GM10248 (cell line): Measurements from ENCODE around the gene EPHB1.

Experiments
- CTCF ChIA-PET: fragments of 300-600 bp; sonication (Branson Sonifier 250); formaldehyde crosslinking; extraction: SDS; loops from one replicate; lab custom pipeline; 2021; ENCODE audit warnings: antibody characterized with exemption; lab: Yijun Ruan, JAX
- POLR2A ChIA-PET: fragments of 350-650 bp; sonication (Branson Sonifier 250); formaldehyde crosslinking; extraction: SDS; loops from one replicate; lab custom pipeline; 2020; ENCODE audit warnings: antibody characterized with exemption; lab: Yijun Ruan, JAX
- DNase-seq: peaks from one replicate; pipeline ENCODE4 v3.0.0; 2012; ENCODE audit errors: extremely low spot score
- TF ChIP-seq, protein P1 (sequence below): IDR thresholded peaks from 2 replicates; pipeline ENCODE4 v1.5.1; 2012; ENCODE audit warnings: mild to moderate bottlenecking, low read depth; ENCODE audit errors: extremely low read depth, missing control alignments, control extremely low read depth

EPHB1 gene

DNA sequence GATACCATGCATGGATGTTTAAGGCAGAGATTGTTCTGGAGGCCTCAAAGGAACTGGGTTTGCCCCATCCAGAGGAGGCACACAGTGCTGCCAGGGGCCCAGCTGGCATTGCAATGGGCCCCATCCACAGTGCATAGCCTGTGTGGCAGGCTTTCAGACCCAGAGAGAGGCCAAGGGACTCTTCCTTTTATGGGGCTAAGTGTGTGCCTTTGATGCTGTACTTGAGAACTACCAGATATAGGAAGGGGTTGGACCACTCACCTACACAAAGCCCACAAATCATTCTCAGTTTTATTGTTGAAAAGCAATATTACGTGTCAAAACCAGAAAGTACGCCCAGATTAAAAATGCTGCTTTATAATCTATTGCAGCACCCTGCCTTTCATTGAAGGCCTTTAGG lies 134.9 kb downstream of the EPHB1 start:
- DNase-seq = no peak
- TF ChIP-seq, protein P1, sequence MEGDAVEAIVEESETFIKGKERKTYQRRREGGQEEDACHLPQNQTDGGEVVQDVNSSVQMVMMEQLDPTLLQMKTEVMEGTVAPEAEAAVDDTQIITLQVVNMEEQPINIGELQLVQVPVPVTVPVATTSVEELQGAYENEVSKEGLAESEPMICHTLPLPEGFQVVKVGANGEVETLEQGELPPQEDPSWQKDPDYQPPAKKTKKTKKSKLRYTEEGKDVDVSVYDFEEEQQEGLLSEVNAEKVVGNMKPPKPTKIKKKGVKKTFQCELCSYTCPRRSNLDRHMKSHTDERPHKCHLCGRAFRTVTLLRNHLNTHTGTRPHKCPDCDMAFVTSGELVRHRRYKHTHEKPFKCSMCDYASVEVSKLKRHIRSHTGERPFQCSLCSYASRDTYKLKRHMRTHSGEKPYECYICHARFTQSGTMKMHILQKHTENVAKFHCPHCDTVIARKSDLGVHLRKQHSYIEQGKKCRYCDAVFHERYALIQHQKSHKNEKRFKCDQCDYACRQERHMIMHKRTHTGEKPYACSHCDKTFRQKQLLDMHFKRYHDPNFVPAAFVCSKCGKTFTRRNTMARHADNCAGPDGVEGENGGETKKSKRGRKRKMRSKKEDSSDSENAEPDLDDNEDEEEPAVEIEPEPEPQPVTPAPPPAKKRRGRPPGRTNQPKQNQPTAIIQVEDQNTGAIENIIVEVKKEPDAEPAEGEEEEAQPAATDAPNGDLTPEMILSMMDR = no peak
- ChIA-PET CTCF (no interaction called here), POLR2A (interaction anchor here (0.5 kb wide), 1 partner anchor 80 kb away, joined by 3 read pairs; no protein-coding TSS in a partner anchor)

DNA sequence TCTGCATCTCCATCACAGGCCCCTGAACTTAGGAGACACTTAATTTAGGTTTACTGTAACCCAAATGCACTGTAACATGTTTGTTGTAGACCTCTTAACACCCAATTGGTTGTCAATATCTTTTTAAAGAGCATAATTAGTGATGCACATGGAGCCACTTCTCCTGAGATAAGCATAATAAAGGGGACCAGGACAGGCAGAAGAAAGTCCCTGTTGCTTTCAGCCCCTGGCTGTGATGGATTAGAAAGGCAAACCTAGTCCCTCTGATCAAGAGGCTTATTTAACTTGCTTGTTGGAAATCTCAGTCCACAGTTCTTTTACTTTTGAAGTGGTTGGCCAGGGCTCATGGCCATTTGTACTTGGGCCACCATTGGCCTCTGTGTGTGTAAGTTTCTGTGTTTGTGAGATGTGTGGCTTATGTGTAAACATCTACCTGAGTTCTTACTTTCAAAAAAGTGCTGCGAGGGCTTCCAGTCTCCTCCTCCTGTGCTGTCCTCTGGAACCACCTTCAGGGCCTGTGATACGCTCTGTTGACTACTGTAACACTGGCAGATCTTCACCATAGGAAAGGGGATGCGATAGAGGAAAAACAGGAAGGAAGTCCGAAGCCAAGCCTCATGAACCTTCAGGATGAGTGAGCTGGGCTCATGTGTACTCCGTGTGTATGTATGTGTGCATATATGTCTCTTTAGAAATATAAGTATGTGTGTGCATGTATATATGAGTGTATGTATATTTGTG lies 136.2 kb downstream of the EPHB1 start:
- no peak for DNase-seq
- ChIA-PET POLR2A (no interaction called here), CTCF (no interaction called here)
- TF ChIP-seq, protein P1 = no peak

DNA sequence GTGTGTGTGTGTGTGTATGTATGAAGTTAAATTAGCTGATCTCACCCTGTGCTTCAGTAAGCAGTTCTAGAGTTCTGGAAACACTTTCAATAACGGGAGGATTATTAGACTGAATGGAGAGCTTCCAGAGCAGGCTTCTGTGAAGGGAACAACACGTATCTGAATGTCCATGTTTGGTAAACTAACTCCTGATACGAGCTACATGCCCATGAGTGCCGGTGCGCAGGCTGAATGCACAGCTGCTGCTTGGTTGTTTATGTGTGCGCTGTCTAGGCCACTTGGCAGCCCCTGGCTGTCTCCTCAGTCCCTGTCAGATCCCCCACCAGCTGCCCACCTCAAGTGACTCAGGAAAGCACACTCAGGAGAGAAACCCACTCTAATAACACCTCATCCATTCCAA lies 137.0 kb downstream of the EPHB1 start:
- POLR2A ChIA-PET = no interaction called here
- TF ChIP-seq, protein P1 = no peak
- CTCF ChIA-PET = no interaction called here
- DNase-seq = no peak

DNA sequence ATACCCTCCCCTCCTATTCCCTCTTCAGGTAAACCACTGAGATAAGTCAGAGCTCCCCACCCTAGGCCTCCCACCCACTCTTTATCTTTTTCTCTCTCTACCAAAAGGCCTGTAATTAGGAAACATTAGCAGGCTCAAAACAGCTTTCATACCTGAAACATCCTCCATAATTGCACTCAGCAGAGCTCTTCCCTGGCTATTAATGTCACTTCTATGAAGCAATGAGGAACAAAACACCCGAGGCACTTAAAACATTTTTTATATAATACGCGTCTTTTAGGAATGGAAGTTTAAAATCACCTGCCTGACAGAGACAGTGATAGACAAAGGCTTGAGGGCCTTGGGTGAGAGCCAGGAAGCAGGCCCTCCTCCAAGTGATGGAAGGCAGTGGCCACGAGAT lies 138.9 kb downstream of the EPHB1 start:
- CTCF ChIA-PET = interaction anchor here (0.8 kb wide), 1 partner anchor 47 kb away, joined by 3 read pairs; no protein-coding TSS in a partner anchor
- DNase-seq = no peak
- POLR2A ChIA-PET = no interaction called here
- TF ChIP-seq, protein P1 = no peak

DNA sequence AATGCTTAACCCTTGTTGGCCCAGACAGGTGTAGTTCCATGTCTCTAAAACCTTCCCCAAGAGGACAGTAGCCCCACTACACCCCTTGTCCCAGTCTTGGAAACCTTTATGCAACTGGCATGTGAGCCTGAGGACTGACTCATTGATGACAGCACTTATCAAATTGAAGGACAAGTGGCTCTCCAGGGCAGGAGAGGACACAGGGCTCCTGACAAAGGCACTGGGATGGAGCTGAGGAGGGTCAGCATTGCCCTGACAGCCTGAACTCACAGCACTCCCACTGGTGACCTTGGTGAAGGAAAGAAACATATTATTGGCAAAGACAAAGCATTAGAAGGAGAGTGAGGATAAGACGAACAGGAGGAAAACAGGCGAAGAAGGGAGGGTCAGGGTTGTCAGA lies 139.9 kb downstream of the EPHB1 start:
- ChIA-PET CTCF (no interaction called here), POLR2A (no interaction called here)
- TF ChIP-seq, protein P1 = no peak

DNA sequence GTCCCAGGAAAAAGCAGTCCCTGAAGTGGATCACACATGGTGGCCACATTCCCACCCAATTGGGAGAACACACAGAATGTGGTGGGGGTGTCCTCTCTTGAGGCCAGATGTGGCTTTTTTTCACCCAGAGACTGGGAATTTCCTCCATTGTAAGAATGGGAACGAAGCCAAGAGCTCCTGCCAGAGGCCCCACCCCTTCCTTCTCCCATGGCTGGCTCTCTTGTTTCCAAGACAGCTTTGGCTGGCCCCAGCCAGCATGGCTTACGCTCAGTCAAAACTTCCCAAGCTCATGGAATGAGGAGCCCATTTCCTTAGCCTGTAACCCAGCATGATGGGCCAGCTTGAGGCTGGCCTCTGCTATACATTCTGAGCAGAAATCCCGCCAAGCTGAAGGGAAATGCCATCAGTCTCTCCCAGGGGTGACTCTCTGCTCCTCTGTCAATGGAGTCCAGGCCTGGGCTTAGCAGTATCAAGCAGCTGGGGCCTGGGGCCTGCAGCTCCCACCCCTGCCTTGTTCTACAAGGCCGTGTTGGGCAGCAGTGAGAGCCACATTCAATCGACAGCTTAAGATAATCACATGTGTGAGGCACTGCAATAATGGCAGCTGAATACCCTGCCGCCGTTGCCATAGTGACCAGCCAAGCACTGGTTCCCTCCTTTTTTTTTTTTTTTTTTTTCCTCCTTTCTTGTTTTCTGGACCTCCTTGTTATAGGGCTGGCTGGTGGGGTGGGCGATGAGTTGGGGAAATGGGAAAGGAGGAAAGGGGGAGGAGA lies 142.4 kb downstream of the EPHB1 start:
- DNase-seq = no peak
- TF ChIP-seq, protein P1 = no peak
- ChIA-PET POLR2A (no interaction called here), CTCF (interaction anchor here (1.3 kb wide), 1 partner anchor 21 kb away, joined by 3 read pairs; no protein-coding TSS in a partner anchor)

More for the DNA sequence above, 139.9 kb downstream of the EPHB1 start:
- no peak for DNase-seq
